ENCODE results near the gene CCDC124. TPM values are rescaled to one million over a fixed set of nuclear protein-coding genes. Genes with fewer than 3 reads are reported as not detected.

CCDC124 gene
- total RNA-seq, 3 donors from 2014 or later = 228 to 261 (median 236) TPM

DNA sequence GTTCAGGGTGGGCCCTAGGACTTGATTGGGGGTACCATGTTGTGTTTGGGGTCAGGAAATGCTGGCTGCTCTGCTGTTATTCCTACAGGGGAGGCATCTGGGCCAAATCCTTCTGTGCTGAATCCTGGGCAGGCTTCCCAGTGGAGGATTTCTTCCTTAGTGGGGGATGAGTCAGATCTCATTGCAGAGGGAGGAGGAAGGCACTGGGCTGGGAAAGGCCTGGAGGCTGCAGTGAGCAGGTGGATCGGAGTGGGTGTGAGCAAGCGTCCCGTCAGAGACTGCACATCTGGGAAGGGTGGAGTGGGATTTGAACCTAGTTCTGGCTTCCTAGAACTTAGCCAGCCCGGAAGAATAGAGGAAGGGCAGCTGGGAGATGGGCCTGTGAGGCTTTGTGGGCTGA lies 11.5 kb downstream of the CCDC124 start:
- peaks cover 2% of the 10 kb centered on the region for H3K36me3 Mint-ChIP-seq (ENCODE audit: insufficient read depth)
- ATAC-seq (no peak), DNase-seq (no peak)
- H3K9me3 Mint-ChIP-seq = no peaks in the 10 kb centered on the region
- H3K4me3 Mint-ChIP-seq = no peak overlapping the region
- H3K27me3 Mint-ChIP-seq (ENCODE audit: low read depth) = peaks cover 3% of the 10 kb centered on the region
- peaks cover 17% of the 10 kb centered on the region for H3K4me1 Mint-ChIP-seq (ENCODE audit: low read depth)

GRCh38 chr19:17946965-17947784 lies 14.4 kb downstream of the CCDC124 start:
- H3K9me3 Mint-ChIP-seq = no peaks in the 10 kb centered on the region
- H3K4me1 Mint-ChIP-seq (ENCODE audit: low read depth) = peaks cover 40% of the 10 kb centered on the region
- no peak for DNase-seq
- H3K27me3 Mint-ChIP-seq (ENCODE audit: low read depth) = peaks cover 29% of the 10 kb centered on the region
- peak; percentile 27 to 36 for ATAC-seq
- peak overlapping the region; percentile 79 for H3K4me3 Mint-ChIP-seq
- H3K36me3 Mint-ChIP-seq (ENCODE audit: insufficient read depth) = no peaks in the 10 kb centered on the region

DNA sequence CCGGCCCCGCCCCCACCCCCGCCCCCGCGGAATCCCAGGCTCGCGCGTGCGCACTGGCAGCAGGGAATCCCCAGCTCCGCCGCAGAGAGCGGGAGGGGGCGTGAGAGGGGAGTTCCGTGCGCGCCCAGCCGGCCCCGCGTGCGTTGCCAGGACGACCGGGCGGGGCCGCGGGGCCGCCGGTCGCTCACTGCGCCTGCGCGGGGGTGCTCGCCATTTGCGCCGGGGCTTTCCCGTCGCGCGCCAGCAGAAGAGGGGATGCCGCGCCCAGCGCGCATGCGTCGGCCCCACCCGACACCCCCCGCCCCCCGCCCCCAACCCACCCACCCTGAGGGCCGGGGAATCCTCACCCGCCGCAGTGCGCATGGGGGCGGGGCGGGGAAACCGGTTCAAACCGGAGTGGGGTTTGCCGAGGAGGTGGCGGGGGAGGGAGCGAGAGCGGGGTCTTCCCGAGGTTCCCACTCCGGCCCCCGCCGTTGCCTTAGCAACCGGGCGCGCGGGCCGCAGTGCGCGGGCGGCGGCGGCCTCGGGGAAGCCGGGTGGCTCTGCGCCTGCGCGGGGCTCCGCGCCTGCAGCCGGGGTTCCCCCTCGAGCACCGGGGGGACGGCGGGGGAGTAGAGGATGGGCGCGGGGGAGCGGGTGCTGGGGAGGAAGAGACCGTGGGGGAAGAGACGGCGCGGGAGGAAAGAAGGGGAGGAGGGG lies 15.1 kb downstream of the CCDC124 start:
- ATAC-seq = peak; percentile 70
- DNase-seq = peak; percentile 95
- Mint-ChIP-seq H3K4me3 (peak overlapping the region; percentile 76), H3K36me3 (ENCODE audit: insufficient read depth) (no peaks in the 10 kb centered on the region), H3K27me3 (ENCODE audit: low read depth) (peaks cover 35% of the 10 kb centered on the region), H3K4me1 (ENCODE audit: low read depth) (peaks cover 42% of the 10 kb centered on the region), H3K9me3 (no peaks in the 10 kb centered on the region)

- Mint-ChIP-seq H3K9me3 (no peaks in the 10 kb centered on the region), H3K27me3 (ENCODE audit: low read depth) (peaks cover 40% of the 10 kb centered on the region), H3K4me3 (peak overlapping the region; percentile 76), H3K4me1 (ENCODE audit: low read depth) (peaks cover 42% of the 10 kb centered on the region), H3K36me3 (ENCODE audit: insufficient read depth) (no peaks in the 10 kb centered on the region)
- ATAC-seq (no peak), DNase-seq (no peak)
These were observed 15.7 kb downstream of the CCDC124 start for GRCh38 chr19:17948514-17948900.

GRCh38 chr19:17948931-17949930 lies 16.4 kb downstream of the CCDC124 start:
- peaks cover 42% of the 10 kb centered on the region for H3K4me1 Mint-ChIP-seq (ENCODE audit: low read depth)

DNA sequence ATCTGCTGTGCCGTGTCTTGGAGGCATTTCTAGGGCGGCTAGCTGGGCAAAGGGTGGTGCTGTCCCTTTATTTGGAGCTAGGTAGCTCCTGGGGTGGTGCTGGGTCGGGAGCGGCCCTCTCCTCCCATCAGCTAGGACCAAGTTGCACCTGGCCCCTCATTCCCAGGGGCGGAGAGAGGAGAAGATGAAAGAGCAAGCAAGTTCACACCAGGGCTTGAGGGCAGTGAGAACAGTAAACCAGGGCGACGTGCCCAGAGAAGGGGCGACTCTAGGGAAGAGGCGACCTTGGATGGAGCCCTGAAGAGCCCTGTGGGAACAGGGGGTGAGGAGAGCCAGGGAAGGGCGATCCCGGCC lies 17.1 kb downstream of the CCDC124 start:
- no peak for ATAC-seq
- no peak for DNase-seq
- H3K4me1 Mint-ChIP-seq (ENCODE audit: low read depth) = peaks cover 42% of the 10 kb centered on the region
- no peaks in the 10 kb centered on the region for H3K9me3 Mint-ChIP-seq
- H3K27me3 Mint-ChIP-seq (ENCODE audit: low read depth) = peaks cover 54% of the 10 kb centered on the region
- H3K36me3 Mint-ChIP-seq (ENCODE audit: insufficient read depth) = no peaks in the 10 kb centered on the region
- peak overlapping the region; percentile 69 for H3K4me3 Mint-ChIP-seq

More at GRCh38 chr19:17948931-17949930, 16.4 kb downstream of the CCDC124 start:
- Mint-ChIP-seq H3K36me3 (ENCODE audit: insufficient read depth) (no peaks in the 10 kb centered on the region), H3K4me3 (peak overlapping the region; percentile 76), H3K27me3 (ENCODE audit: low read depth) (peaks cover 47% of the 10 kb centered on the region), H3K9me3 (no peaks in the 10 kb centered on the region)
- ATAC-seq = no peak
- DNase-seq = no peak

DNA sequence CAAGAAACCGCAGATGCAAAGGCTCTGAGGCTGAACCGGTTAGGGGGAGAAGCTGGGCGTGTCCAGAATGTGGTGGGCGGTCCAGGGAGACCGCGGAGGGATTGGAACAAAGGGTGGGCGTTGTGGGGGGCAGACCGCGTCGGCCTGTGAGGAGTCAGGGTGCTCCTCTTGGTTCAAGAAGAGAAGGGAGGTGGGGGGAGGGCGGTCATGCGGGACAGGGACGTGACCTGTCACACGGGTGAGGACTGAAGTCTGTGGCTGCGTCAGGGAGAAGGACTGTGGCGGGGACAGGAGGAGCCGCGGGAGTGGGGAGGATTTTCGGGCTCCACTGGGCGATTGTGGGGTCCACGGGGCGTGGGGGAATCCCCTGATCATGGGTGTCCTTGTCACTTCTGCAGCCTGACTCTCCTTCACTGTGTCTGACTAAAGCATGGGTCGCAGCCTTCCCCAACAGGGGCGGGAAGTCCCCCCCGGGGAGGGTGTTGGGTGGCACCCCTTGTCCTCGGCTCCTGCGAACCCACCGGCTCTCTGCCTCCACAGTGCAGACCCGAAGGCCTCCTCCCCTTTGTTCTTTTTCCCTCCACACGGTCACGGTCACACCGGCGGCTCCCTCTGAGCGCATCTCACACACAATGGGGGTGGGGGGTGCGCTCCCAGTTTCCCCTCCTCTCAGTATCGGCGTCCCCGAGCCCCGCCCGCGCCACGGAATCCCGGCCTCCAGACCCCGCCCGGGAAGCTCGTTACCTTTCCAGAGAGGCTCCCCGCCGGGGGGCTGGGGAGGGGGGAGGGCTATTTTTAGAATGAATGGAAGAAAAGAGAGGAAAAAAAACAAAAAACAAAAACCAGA lies 17.7 kb downstream of the CCDC124 start:
- H3K9me3 Mint-ChIP-seq = no peaks in the 10 kb centered on the region
- peak overlapping the region; percentile 69 for H3K4me3 Mint-ChIP-seq
- H3K36me3 Mint-ChIP-seq (ENCODE audit: insufficient read depth) = no peaks in the 10 kb centered on the region
- peaks cover 42% of the 10 kb centered on the region for H3K4me1 Mint-ChIP-seq (ENCODE audit: low read depth)
- ATAC-seq = peak in 1 of 2 donors; percentile 18
- peaks cover 54% of the 10 kb centered on the region for H3K27me3 Mint-ChIP-seq (ENCODE audit: low read depth)
- peak; percentile 30 for DNase-seq

DNA sequence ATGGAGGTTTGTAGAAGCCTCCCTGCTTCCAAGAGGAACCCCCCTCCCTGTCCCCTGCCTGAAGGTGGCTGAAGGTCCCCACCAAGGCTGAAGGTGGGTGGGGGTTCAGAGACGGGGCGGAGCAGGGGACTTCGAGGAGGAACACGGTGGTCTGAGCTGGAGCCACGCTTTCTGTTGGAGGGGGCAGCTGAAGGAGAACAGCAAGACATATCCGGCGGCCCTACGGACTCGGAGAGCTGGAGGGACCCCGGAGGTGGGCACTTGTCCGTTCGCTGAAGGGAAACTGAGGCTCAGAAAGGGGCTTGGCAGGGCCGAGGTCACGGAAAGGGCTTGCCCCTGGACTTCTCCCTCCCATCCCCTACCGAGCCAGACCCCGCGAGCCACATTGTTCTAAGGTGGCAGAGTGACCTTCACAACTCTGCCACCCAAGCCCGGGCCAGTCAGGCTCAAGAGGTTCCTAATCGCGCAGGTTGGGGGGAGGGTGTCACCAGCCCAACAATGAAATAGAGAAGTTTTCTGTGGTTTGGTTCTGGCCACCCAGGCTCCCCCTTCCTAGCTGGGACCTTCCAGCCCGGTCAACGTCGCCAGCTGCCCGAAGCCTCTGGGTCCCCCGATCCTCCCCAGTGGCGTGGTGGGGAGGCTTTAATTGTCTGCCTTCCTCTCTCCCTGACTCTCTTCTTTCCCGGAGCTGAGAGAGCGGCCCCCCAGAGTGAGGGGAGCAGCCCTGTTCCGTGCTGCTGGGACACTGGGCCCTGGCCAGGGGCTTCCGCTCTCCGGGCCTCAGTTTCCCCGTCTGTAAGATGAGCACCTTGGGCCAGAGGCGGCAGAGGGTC lies 18.6 kb downstream of the CCDC124 start:
- Mint-ChIP-seq H3K27me3 (ENCODE audit: low read depth) (peaks cover 61% of the 10 kb centered on the region), H3K4me3 (no peak overlapping the region), H3K4me1 (ENCODE audit: low read depth) (peaks cover 39% of the 10 kb centered on the region), H3K36me3 (ENCODE audit: insufficient read depth) (no peaks in the 10 kb centered on the region), H3K9me3 (no peaks in the 10 kb centered on the region)
- DNase-seq (no peak), ATAC-seq (no peak)

DNA sequence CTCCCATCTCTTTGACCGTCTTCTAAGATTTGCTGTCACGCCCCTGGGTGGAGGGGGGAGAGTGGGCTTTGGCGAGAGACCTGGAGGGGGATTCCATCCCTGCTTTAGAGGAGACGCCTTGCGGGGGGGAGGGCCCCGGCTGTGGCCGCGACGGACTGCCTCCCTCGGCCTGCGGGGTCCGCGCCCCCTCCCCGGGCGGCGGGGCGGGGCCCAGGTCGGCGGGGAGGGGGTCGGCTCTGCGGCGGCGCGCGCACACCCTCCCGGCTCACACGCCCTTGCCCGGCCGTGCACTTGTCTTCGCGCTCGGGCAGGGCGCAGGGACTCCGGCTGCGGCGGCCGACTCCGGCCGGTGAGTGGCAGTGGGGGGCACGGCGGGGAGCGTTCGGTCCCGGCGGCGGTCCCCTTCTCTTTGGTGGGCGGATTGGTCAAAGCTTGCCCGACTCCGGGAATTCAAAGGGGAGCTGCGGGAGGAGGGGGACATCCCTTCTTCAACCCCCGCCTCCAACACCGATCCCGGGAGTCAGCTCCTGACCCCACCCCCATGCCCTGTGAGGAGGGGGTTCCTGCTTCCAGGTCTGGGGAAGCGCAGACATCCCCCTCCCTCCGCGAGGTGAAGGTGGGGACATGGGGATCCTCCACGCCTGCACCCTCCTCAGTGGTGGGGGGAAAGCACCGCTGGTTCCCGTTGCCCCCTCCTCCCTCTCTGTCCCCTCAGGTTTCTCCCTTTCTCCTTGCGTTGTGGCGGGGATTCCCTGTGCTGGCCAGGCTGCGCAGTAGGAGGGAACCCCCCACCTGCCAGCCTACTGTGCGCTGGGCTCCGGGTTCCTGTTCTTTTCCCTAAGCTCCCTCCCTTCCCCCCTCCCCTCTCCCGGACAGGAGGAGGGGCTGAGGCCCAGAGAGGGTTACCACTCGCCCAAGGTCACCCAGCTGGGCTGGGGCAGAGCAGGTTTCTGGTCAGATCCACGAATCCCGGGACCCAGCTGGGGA lies 19.5 kb downstream of the CCDC124 start:
- H3K9me3 Mint-ChIP-seq = no peaks in the 10 kb centered on the region

DNA sequence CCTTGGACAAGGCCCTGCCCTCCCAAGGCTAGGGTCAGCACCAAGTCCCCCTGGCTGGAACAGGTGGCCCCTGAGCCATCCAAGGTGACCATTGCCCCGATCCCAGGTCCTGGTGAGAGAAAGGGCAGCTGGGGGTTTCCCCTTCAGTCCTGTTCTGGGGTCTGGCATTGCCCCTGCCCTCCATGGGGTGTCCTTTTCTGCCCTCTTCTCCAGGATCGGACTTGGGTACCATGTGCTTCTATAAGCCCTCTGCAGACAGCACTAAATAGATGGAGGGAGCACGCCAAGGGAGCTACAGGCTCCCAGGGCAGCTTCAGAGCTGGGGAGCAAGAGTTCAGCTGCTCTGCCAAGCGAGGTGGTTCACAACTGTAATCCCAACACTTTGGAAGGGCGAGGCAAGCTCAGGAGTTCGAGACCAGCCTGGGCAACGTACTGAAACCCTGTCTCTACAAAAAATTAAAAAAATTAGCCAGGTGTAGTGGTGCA lies 20.5 kb downstream of the CCDC124 start:
- Mint-ChIP-seq H3K4me3 (no peak overlapping the region), H3K36me3 (ENCODE audit: insufficient read depth) (no peaks in the 10 kb centered on the region), H3K4me1 (ENCODE audit: low read depth) (peaks cover 28% of the 10 kb centered on the region), H3K27me3 (ENCODE audit: low read depth) (peaks cover 70% of the 10 kb centered on the region), H3K9me3 (no peaks in the 10 kb centered on the region)
- no peak for DNase-seq
- ATAC-seq = no peak

More for the DNA sequence above, 19.5 kb downstream of the CCDC124 start:
- no peaks in the 10 kb centered on the region for H3K36me3 Mint-ChIP-seq (ENCODE audit: insufficient read depth)
- peaks cover 62% of the 10 kb centered on the region for H3K27me3 Mint-ChIP-seq (ENCODE audit: low read depth)
- DNase-seq = no peak
- peaks cover 31% of the 10 kb centered on the region for H3K4me1 Mint-ChIP-seq (ENCODE audit: low read depth)
- no peak for ATAC-seq
- H3K4me3 Mint-ChIP-seq = peak overlapping the region; percentile 13

DNA sequence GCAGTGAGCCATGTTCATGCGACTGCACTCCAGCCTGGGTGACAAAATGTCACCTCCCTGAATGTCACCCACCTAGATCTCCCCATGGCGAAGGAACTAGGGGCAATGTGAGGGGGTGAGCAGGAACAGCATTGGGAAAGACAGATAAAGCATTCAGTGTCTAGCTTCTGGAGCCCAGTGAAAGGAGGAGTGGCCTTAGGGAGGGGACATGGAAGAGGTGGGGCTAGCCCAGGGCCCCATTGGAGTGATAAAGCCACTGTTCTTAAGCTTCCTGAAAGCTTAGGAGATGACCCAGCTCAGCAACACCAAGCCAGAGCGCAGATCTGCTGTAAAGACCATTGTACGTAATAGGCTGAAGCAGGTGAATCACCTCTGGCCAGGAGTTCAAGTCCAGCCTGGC lies 21.1 kb downstream of the CCDC124 start:
- DNase-seq (no peak), ATAC-seq (no peak)
- H3K4me1 Mint-ChIP-seq (ENCODE audit: low read depth) = peaks cover 28% of the 10 kb centered on the region
- H3K27me3 Mint-ChIP-seq (ENCODE audit: low read depth) = peaks cover 70% of the 10 kb centered on the region
- H3K36me3 Mint-ChIP-seq (ENCODE audit: insufficient read depth) = no peaks in the 10 kb centered on the region
- H3K4me3 Mint-ChIP-seq = no peak overlapping the region
- no peaks in the 10 kb centered on the region for H3K9me3 Mint-ChIP-seq

DNA sequence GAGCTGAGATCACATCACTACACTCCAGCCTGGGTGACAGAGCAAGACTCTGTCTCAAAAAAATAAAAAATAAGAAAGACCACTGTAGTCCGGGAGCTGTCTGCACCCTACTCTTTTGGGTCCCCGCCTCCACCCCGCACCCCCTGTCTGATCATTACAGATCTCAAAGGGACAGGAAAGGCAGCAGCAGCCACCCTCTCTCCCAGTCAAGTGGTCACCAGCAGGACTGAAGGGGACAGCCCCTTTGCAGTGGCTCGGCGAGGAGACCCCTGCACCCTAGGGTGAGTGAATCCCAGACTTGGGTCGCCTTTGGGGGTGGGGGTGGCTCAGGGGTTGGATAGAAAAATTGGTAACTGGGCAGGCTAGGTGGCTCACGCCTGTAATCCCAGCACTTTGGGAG lies 21.6 kb downstream of the CCDC124 start:
- H3K4me3 Mint-ChIP-seq = no peak overlapping the region
- ATAC-seq = no peak
- H3K4me1 Mint-ChIP-seq (ENCODE audit: low read depth) = peaks cover 24% of the 10 kb centered on the region
- no peaks in the 10 kb centered on the region for H3K9me3 Mint-ChIP-seq
- H3K27me3 Mint-ChIP-seq (ENCODE audit: low read depth) = peaks cover 66% of the 10 kb centered on the region
- no peak for DNase-seq
- H3K36me3 Mint-ChIP-seq (ENCODE audit: insufficient read depth) = no peaks in the 10 kb centered on the region

All from activated T-cell treated with anti-CD3 and anti-CD28 coated beads, Interleukin-2, amount 50 U/mL, for 4 hours (primary cell).